GM19455 (cell line): ENCODE data around the gene MEI1.
"Not testable (repeated sequence)": the region's sequence is repeated elsewhere in the genome, so short reads cannot be mapped to it uniquely, and the experiment has no call there.

Experiments used
- ATAC-seq: cut with Tn5 transposase; IDR thresholded peaks from one replicate; pipeline ENCODE4 v1.9.1; 2021; ENCODE audit not compliant: unreplicated experiment

The MEI1 gene

DNA sequence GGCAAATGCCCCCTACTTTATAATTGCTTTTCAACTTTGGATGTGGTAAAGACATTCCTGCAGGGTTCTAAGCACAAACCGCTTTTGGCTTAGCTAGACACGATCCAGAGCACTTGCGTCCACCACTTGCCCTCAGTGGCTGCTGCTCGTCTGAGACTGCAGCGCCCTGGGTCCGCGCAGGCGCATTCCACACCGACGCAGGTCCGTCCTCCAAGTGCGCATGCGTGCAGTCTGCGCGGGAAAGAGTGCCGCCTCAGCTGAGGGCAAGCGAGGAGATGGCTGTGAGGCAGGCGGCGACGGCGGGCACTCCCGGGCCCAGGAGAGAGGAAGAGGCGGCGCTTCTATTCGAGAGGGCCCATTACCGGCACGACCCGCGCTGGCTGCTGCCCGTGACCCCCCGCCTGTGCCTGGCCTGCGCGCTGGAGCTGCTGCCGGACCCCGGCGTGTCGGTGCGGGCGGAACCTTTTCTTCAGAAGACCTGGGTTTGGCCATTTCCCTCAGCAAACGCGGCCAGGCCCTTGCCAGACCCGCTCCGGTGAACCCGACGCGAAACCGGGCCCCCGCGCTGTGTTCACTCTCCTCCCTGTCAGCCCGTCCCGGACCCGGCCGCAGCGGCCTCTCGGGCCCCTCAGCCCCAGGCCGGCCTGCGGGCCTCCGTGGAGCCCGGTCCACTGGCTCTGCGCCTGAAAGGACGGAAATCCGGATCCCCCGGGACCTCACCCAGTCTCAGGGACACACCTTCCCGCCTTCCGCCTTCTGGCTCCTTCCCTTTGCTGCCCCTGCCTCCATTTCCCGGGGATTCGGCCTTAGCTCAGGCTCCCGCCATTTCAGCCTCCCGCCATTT, at the start of gene MEI1:
MEI1 (plus strand) TSS at position 240 of the 844 bp plus-strand sequence; CDS start at position 276, 36 bp downstream.
- ATAC-seq, result no peak

DNA sequence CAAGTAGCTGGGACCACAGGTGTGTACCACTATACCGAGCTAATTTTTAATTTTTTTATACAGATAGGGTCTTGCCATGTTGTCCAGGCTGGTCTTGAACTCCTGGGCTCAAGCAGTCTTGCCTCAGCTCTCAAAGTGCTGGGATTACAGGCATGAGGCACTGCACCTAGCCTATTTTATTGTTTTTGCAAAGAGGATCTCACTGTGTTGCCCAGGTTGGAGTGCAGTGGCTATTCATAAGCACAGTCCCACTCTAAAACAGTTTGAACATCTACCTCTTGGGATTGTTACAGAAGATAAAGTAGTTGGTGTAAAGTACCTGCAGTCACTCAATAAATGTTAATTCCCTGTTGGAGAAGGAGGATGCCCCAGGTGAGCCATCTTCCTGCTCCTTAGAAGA, 49.1 kb upstream of the MEI1 start:
- no peak for ATAC-seq

- no peak for ATAC-seq
Observed at GRCh38 chr22:41650821-41651220, 48.5 kb upstream of the MEI1 start.

- no peak for ATAC-seq
Observed at GRCh38 chr22:41654322-41654721, 45.0 kb upstream of the MEI1 start.

DNA sequence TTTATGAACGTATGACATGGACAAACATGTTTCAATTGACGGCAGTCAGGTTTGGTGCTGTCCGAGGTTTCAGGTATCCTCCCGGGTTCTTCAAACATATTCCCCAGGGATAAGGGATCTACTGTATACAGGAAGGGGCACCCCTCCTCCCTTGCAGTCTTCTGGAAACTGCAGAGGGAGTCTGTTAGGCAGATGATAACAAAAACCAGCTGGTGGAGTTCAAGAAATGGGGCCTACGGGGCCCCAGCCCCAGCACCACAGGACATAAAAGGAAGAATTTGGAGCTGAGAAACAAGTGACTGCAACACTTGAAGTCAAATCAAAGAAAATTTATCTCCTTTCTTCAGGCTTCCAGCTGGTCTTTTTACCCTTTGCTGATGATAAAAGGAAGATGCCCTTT, 42.7 kb upstream of the MEI1 start:
- ATAC-seq, result no peak

GRCh38 chr22:41657709-41658108, 41.6 kb upstream of the MEI1 start:
- no peak for ATAC-seq

DNA sequence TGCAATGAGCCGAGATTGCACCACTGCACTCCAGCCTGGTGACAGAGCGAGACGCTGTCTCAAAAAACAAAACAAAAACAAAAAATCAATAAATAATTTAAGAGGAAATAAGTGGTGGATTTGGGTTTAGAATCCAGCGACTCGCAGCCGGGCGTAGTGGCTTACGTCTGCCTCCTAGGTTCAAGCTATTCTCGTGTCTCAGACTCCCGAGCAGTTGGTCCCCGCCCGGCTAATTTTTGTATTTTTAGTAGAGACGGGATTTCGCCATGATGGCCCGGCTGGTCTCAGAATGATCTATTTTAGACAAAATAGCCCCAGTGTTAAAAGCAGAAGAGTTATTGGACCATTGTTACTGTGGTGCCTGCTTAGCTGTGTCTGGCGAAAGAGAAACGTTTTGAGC, 40.4 kb upstream of the MEI1 start:
- no peak for ATAC-seq

DNA sequence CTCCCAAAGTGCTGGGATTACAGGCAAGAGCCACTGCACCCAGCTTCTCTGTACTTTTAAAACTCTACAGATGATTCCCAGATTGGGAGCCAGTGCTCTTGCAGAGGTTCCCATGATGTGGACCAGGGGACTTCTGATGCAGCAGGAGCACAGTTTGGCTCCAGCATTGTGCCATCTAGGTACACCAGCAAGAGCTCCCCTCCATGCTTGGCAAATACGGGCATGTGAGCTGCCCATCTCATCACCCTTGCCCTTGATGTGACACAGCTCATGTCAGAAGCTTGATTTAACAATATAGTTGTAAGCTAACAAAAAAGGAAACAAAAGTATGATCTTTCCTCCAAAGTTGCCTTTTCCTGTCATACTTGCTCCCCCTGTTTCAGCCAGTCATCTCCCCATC, 39.4 kb upstream of the MEI1 start:
- ATAC-seq, result no peak

DNA sequence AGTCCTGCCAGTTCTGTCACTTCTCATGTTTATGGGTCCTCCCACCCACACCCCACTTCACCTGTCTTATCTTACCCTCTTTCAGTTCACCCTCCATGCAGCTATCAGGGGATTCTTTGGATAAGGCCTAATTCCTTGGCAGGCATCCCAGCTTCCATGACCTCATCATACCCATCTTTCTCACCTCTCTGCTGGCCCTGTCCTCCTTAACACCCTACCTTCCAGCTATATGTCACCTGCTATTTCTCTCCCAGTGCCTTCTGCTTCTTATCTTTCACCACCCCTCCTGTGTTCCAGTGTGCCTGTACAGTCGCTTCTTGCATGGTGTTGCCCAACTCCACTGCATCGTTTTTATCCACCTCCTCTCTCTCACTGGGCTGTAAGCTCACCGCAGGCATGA, 38.9 kb upstream of the MEI1 start:
- ATAC-seq, result no peak

DNA sequence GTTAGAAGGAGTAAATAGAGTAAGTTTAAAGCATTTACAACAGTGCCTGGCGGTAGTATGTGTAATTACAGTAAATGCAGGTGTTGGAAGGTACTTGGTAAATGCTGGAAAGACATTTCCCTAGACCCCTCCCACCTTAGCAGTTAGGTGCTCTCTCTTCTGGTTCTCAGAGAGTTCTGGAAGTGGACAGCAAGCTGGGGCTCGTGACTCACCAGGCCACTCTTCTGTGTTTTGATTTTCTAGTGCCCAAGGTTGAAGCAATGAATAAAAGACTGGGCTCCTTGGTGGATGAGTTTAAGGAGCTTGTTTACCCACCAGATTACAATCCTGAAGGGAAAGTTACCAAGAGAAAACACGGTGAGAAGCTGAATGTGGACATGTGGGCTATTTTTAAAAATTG, 38.2 kb upstream of the MEI1 start:
- ATAC-seq, result no peak

DNA sequence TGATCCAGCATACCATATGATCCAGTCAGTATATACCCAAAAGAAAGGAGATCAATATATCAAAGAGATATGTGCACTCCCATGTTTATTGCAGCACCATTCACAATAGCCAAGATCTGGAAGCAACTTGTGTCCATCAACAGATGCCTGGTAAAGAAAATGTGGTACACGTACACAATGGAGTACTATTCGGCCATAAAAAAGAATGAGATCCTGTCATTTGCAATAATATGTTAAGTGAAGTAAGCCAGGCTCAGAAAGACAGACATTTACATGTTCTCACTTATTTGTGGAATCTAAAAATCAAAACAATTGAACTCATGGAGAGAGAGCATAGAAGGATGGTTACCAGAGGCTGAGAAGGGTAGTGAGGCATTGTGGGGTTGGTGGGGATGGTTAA, 37.6 kb upstream of the MEI1 start:
- no peak for ATAC-seq

DNA sequence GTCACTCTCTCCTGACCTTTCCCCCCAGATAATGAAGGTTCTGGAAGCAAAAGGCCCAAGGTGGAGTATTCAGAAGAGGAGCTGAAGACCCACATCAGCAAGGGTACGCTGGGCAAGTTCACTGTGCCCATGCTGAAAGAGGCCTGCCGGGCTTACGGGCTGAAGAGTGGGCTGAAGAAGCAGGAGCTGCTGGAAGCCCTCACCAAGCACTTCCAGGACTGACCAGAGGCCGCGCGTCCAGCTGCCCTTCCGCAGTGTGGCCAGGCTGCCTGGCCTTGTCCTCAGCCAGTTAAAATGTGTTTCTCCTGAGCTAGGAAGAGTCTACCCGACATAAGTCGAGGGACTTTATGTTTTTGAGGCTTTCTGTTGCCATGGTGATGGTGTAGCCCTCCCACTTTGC, 35.7 kb upstream of the MEI1 start:
- not testable (repeated sequence) for ATAC-seq

DNA sequence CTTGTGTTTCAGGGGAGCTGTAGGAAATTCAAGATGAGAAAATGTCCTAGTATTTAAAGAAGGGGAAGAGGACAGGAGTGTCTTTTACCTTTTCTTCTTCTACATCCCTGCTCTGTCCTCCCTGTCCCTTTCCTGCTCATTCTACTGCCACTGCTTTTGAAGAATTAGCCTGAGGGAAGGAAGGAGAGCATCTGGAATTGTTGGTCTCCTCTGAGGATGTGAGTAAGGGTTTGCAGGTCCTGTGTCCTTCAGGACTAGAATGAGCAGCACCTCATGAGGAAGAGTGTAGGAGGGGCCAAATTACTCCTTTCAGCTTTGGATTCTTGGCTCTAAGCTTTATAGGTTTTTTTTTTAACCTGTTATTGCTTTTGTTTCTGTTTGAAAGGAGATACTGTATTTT, 34.8 kb upstream of the MEI1 start:
- no peak for ATAC-seq

DNA sequence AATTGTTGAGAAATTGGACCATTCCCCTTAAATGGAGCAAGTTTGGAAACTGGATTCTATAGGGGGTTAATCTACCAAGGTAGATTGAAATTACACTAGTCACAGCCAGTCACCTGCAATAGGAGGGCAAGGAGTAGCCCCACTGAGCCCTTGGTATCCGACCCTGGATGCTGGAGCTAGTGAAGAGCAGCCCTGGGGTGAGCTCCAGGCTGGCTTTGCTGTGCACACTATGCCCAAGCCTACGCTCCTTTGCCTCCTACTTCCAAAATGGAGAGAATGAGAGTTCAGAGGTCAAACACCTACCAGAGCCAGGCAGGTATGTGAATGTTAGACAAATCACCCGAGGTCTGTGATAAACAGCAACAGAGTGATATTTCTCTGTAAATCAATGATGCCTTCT, 34.4 kb upstream of the MEI1 start:
- ATAC-seq, result no peak

GRCh38 chr22:41668971-41669911, 30.1 kb upstream of the MEI1 start:
- ATAC-seq, result no peak

- not testable (repeated sequence) for ATAC-seq
Observed at GRCh38 chr22:41672096-41672495, 27.2 kb upstream of the MEI1 start.

DNA sequence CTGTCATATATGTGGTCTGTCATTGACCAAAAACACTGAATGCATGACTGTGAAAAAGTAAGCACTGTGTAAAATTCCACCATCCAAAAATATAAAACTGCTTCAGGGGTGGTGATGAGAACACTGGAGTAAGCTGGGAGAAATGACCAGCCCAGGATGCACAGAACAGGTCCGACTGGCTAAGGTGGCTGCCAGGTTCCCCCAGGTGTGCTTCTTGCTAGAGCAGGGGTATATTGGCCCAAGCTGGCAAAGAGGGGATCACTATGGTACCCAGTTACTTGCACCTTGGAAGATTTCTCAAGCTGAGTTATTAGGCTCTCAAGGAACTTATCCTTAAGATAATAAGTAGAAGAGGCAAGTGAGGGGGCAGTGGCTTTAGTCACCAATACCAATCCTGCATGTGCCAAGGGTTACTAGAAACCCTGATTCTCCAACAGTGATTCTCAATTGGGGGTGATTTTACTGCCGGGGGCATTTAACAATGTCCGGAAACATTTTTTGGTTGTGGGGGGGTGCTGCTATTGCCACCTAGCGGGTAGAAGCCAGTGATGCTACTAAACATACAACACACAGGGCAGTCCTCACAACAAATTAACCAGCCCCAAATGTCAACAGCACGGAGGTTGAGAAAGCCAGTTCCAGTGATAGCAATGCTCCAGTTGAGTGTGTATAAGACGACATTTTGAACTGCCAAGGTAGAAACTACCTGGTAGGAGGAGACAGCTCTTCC, 26.4 kb upstream of the MEI1 start:
- ATAC-seq, result no peak

- ATAC-seq, result no peak
Observed at GRCh38 chr22:41674846-41675340, 24.4 kb upstream of the MEI1 start.

- no peak for ATAC-seq
Observed at GRCh38 chr22:41676134-41676533, 23.2 kb upstream of the MEI1 start.

- ATAC-seq, result no peak
Observed at GRCh38 chr22:41681616-41682015, 17.7 kb upstream of the MEI1 start.
